WTC11 (cell line): ENCODE data around the gene GGA3. TPM values are rescaled to one million over a fixed set of nuclear protein-coding genes. Genes with fewer than 3 reads are reported as not detected.
A peak's percentile ranks its signal among the peaks of the same experiment; 100 is the strongest.

Experiments used
- ATAC-seq: fragments of 200-7000 bp; cut with Tn5 transposase; 2 replicates; pipeline ENCODE4 v1.10.0; 2021; ENCODE audit warnings: mild to moderate bottlenecking, moderate library complexity
- CTCF ChIA-PET: fragments of 300-600 bp; sonication (Branson Sonifier 250); formaldehyde crosslinking; loops from one replicate; lab custom pipeline; 2021; ENCODE audit warnings: antibody characterized with exemption; lab: Charles Lee
- POLR2A ChIA-PET: fragments of 350-600 bp; sonication (Branson Sonifier 250); formaldehyde crosslinking; loops from one replicate; lab custom pipeline; 2021; ENCODE audit warnings: antibody characterized with exemption; lab: Charles Lee
- DNase-seq: peaks from one replicate; pipeline ENCODE4 v3.0.0; 2021; ENCODE audit warnings: low spot score
- H3K27ac Mint-ChIP-seq: 2 replicates; pipeline ENCODE4 v1.8.0; 2021; ENCODE audit warnings: mixed read lengths
- H3K27me3 Mint-ChIP-seq: 2 replicates; pipeline ENCODE4 v1.8.0; 2021; ENCODE audit warnings: low read depth, mild to moderate bottlenecking, moderate library complexity, mixed read lengths
- H3K36me3 Mint-ChIP-seq: 2 replicates; pipeline ENCODE4 v1.8.0; 2021; ENCODE audit warnings: mixed read lengths
- H3K4me1 Mint-ChIP-seq: 2 replicates; pipeline ENCODE4 v1.8.0; 2022; ENCODE audit warnings: mixed read lengths
- H3K4me3 Mint-ChIP-seq: 2 replicates; pipeline ENCODE4 v1.8.0; 2021; ENCODE audit warnings: mild to moderate bottlenecking, moderate library complexity, mixed read lengths
- H3K9me3 Mint-ChIP-seq: 2 replicates; pipeline ENCODE4 v1.8.0; 2021; ENCODE audit warnings: mixed read lengths
- AR ChIP-seq: fragments of 250-450 bp; sonication (Bioruptor Pico); IDR thresholded peaks from 2 replicates; pipeline ENCODE4 v1.9.0; 2021; ENCODE audit warnings: mild to moderate bottlenecking
- E2F1 ChIP-seq: sonication (generic); formaldehyde crosslinking; IDR thresholded peaks from 2 replicates; pipeline ENCODE4 v1.8.0; 2022; ENCODE audit warnings: mild to moderate bottlenecking, missing genetic modification reagents
- E2F4 ChIP-seq: sonication (generic); formaldehyde crosslinking; IDR thresholded peaks from 2 replicates; pipeline ENCODE4 v1.8.1; 2022; ENCODE audit warnings: low read depth, mild to moderate bottlenecking, moderate library complexity, missing genetic modification reagents, borderline replicate concordance
- E2F5 ChIP-seq: sonication (generic); formaldehyde crosslinking; IDR thresholded peaks from 2 replicates; pipeline ENCODE4 v1.8.1; 2022; ENCODE audit warnings: mild to moderate bottlenecking, moderate library complexity, missing genetic modification reagents
- ELF4 ChIP-seq: sonication (generic); formaldehyde crosslinking; IDR thresholded peaks from 2 replicates; pipeline ENCODE4 v1.8.1; 2022; ENCODE audit warnings: low read depth, mild to moderate bottlenecking, moderate library complexity, missing genetic modification reagents
- FOXK1 ChIP-seq: sonication (generic); formaldehyde crosslinking; IDR thresholded peaks from 2 replicates; pipeline ENCODE4 v1.8.0; 2022; ENCODE audit warnings: mild to moderate bottlenecking, moderate library complexity, missing genetic modification reagents
- IRF1 ChIP-seq: sonication (generic); formaldehyde crosslinking; IDR thresholded peaks from 2 replicates; pipeline ENCODE4 v1.8.0; 2023; ENCODE audit warnings: missing genetic modification reagents
- IRF2 ChIP-seq: sonication (generic); formaldehyde crosslinking; IDR thresholded peaks from 2 replicates; pipeline ENCODE4 v1.8.0; 2022; ENCODE audit warnings: low read depth, missing genetic modification reagents, borderline replicate concordance
- MLX ChIP-seq: sonication (generic); formaldehyde crosslinking; IDR thresholded peaks from 2 replicates; pipeline ENCODE4 v1.8.1; 2023; ENCODE audit warnings: mild to moderate bottlenecking, missing genetic modification reagents, moderate library complexity
- NFYB ChIP-seq: sonication (generic); formaldehyde crosslinking; conservative IDR thresholded peaks from 2 replicates; pipeline ENCODE4 v1.8.0; 2022; ENCODE audit warnings: low read depth, missing genetic modification reagents
- NR1H2 ChIP-seq: sonication (generic); formaldehyde crosslinking; IDR thresholded peaks from 2 replicates; pipeline ENCODE4 v1.9.0; 2021; ENCODE audit warnings: mild to moderate bottlenecking, moderate library complexity, missing genetic modification reagents
- NR2C2 ChIP-seq: sonication (generic); formaldehyde crosslinking; IDR thresholded peaks from 2 replicates; pipeline ENCODE4 v1.8.0; 2022; ENCODE audit warnings: mild to moderate bottlenecking, missing genetic modification reagents
- NR3C1 ChIP-seq: sonication (generic); formaldehyde crosslinking; conservative IDR thresholded peaks from 2 replicates; pipeline ENCODE4 v1.8.1; 2023; ENCODE audit warnings: low read depth, mild to moderate bottlenecking, missing genetic modification reagents
- RORB ChIP-seq: fragments of 250-450 bp; sonication (Bioruptor Pico); IDR thresholded peaks from 2 replicates; pipeline ENCODE4 v1.9.0; 2021; ENCODE audit warnings: mild to moderate bottlenecking
- TEAD1 ChIP-seq: sonication (generic); formaldehyde crosslinking; IDR thresholded peaks from 2 replicates; pipeline ENCODE4 v1.8.0; 2022; ENCODE audit warnings: mild to moderate bottlenecking, missing genetic modification reagents
- ZMAT4 ChIP-seq: fragments of 250-450 bp; sonication (Bioruptor Pico); IDR thresholded peaks from 2 replicates; pipeline ENCODE4 v1.9.0; 2021; ENCODE audit warnings: mild to moderate bottlenecking
- ZNF317 ChIP-seq: sonication (generic); formaldehyde crosslinking; IDR thresholded peaks from 2 replicates; pipeline ENCODE4 v1.8.1; 2023; ENCODE audit warnings: low read depth, mild to moderate bottlenecking, moderate library complexity, missing genetic modification reagents, borderline replicate concordance
- ZNF532 ChIP-seq: fragments of 250-450 bp; sonication (Bioruptor Pico); IDR thresholded peaks from 2 replicates; pipeline ENCODE4 v1.9.0; 2021; ENCODE audit warnings: mild to moderate bottlenecking, borderline replicate concordance
- total RNA-seq: library from RNA; stranded (reverse); gene quantifications from 3 replicates; pipeline ENCODE4 v1.2.3, GENCODE V29; 2021

The GGA3 gene
- total RNA-seq, 1 experiment from 2014 or later, result 66.9 TPM

- H3K27ac Mint-ChIP-seq, result peak overlapping the region; percentile 81; the same call in 1 of the 2 replicates
Observed at GRCh38 chr17:75237100-75238014, 24.0 kb downstream of the GGA3 start.

GRCh38 chr17:75232786-75233185 lies 28.6 kb downstream of the GGA3 start:
- Mint-ChIP-seq H3K4me3 (no peak overlapping the region), H3K27ac (no peak overlapping the region), H3K9me3 (no peaks in the 10 kb centered on the region), H3K4me1 (no peaks in the 10 kb centered on the region), H3K27me3 (no peaks in the 10 kb centered on the region), H3K36me3 (peaks cover 70% of the 10 kb centered on the region)
- ATAC-seq (no peak), DNase-seq (no peak)
- POLR2A ChIA-PET, result no interaction called here
- CTCF ChIA-PET, result interaction anchor here (6.4 kb wide), 1 partner anchor 7 kb away, joined by 62 read pairs; no protein-coding TSS in a partner anchor
- TF ChIP-seq RORB, result no peak
- TF ChIP-seq AR, result no peak
- no peak for TF ChIP-seq ZNF317 (CRISPR knock-in tag)
- TF ChIP-seq ELF4 (CRISPR knock-in tag), result no peak
- no peak for TF ChIP-seq ZNF532 (CRISPR knock-in tag)

More at GRCh38 chr17:75237100-75238014, 24.0 kb downstream of the GGA3 start:
- ATAC-seq, result no peak
- TF ChIP-seq ZNF317 (CRISPR knock-in tag) (no peak), FOXK1 (CRISPR knock-in tag) (no peak), IRF1 (CRISPR knock-in tag) (no peak), MLX (CRISPR knock-in tag) (no peak), NR3C1 (no peak), IRF2 (CRISPR knock-in tag) (no peak), NR2C2 (CRISPR knock-in tag) (no peak), NR1H2 (CRISPR knock-in tag) (no peak), NFYB (CRISPR knock-in tag) (no peak), E2F5 (no peak), E2F4 (no peak), TEAD1 (CRISPR knock-in tag) (no peak), ZMAT4 (CRISPR knock-in tag) (no peak), E2F1 (CRISPR knock-in tag) (no peak)
- CTCF ChIA-PET, result interaction anchor here (0.6 to 3.8 kb wide), 5 partner anchors 10 to 123 kb away, joined by 3 to 155 read pairs (median 9); partner anchors contain the start of gene MIF4GD
- Mint-ChIP-seq H3K36me3 (peaks cover 57% of the 10 kb centered on the region), H3K27me3 (no peaks in the 10 kb centered on the region), H3K9me3 (no peaks in the 10 kb centered on the region), H3K4me1 (peaks cover 6% of the 10 kb centered on the region), H3K4me3 (no peak overlapping the region)
- DNase-seq, result no peak
- POLR2A ChIA-PET, result interaction anchor here (0.6 kb wide), 1 partner anchor 76 kb away, joined by 3 read pairs; no protein-coding TSS in a partner anchor
